NB4 (cell line): Measurements from ENCODE around the gene GP2.

Source experiments
- CTCF ChIP-seq: IDR thresholded peaks from one replicate; pipeline ENCODE4 v1.5.1; 2012; ENCODE audit warnings: low read depth, low read length
- MYC ChIP-seq: IDR thresholded peaks from 2 replicates; pipeline ENCODE4 v1.6.1; 2011; ENCODE audit warnings: low read depth, low read length
- POLR2A ChIP-seq: IDR thresholded peaks from 2 replicates; pipeline ENCODE4 v1.6.1; 2011; ENCODE audit warnings: mild to moderate bottlenecking; ENCODE audit not compliant: insufficient read length; ENCODE audit errors: extremely low read depth
- TF ChIP-seq, protein P1 (sequence below): IDR thresholded peaks from 2 replicates; pipeline ENCODE4 v1.6.1; 2011; ENCODE audit warnings: low read depth, low read length

DNA sequence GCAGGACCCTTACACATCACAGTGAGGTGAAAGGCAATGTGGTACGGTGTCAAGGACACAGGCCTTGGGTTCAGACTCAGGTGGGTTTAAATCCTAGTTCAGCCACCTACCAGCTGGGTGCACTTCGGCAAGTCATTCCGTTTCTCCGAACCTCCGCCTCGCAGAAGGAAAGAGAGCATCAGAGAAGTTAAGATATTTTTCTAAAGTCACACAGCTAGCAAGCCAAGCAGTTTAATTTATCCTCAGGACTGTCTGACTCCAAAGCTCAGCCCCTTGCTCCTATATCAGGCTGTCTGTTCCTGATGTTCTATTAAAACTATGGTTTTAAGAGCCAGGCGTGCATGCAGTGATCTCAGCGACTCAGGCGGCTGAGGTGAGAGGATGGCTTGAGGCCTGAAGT lies 65.1 kb downstream of the GP2 start:
- TF ChIP-seq CTCF, result no peak
- TF ChIP-seq POLR2A, result no peak
- TF ChIP-seq, protein P1, sequence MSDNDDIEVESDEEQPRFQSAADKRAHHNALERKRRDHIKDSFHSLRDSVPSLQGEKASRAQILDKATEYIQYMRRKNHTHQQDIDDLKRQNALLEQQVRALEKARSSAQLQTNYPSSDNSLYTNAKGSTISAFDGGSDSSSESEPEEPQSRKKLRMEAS, result no peak
- no peak for TF ChIP-seq MYC
